IPS-18a (cell line): ENCODE data around the gene NXN.
A peak's percentile ranks its signal among the peaks of the same experiment; 100 is the strongest.
"Not testable (repeated sequence)": the region's sequence is repeated elsewhere in the genome, so short reads cannot be mapped to it uniquely, and the experiment has no call there.

Experiments used
- H3K27ac ChIP-seq: one replicate; pipeline ENCODE4 v1.5.1; 2013; ENCODE audit warnings: low read length
- H3K27me3 ChIP-seq: one replicate; pipeline ENCODE4 v1.6.1; 2013; ENCODE audit warnings: mild to moderate bottlenecking, low read length; ENCODE audit not compliant: control insufficient read depth, insufficient read depth
- H3K36me3 ChIP-seq: one replicate; pipeline ENCODE4 v1.6.1; 2013; ENCODE audit warnings: low read depth, low read length; ENCODE audit not compliant: control insufficient read depth
- H3K4me1 ChIP-seq: one replicate; pipeline ENCODE4 v1.6.1; 2013; ENCODE audit warnings: low read depth, low read length; ENCODE audit not compliant: control insufficient read depth
- H3K4me3 ChIP-seq: one replicate; pipeline ENCODE4 v1.5.1; 2013; ENCODE audit warnings: low read length
- H3K9ac ChIP-seq: one replicate; pipeline ENCODE4 v1.6.1; 2013; ENCODE audit warnings: mild to moderate bottlenecking, low read length, moderate library complexity
- H3K9me3 ChIP-seq: one replicate; pipeline ENCODE4 v1.6.1; 2013; ENCODE audit warnings: low read depth, low read length; ENCODE audit not compliant: control insufficient read depth

NXN gene

GRCh38 chr17:962166-962565 is 17.4 kb downstream of the NXN start:
- H3K36me3 ChIP-seq = no peaks in the 10 kb centered on the region
- no peak overlapping the region for H3K9ac ChIP-seq
- peaks cover 32% of the 10 kb centered on the region for H3K4me1 ChIP-seq
- no peaks in the 10 kb centered on the region for H3K27me3 ChIP-seq
- no peaks in the 10 kb centered on the region for H3K9me3 ChIP-seq
- no peak overlapping the region for H3K27ac ChIP-seq
- H3K4me3 ChIP-seq = no peak overlapping the region

GRCh38 chr17:958712-959451 is 20.7 kb downstream of the NXN start:
- no peaks in the 10 kb centered on the region for H3K36me3 ChIP-seq
- H3K27me3 ChIP-seq = no peaks in the 10 kb centered on the region
- H3K9me3 ChIP-seq = no peaks in the 10 kb centered on the region
- H3K27ac ChIP-seq = no peak overlapping the region
- H3K9ac ChIP-seq = no peak overlapping the region
- H3K4me1 ChIP-seq = peaks cover 15% of the 10 kb centered on the region
- H3K4me3 ChIP-seq = no peak overlapping the region

GRCh38 chr17:957856-958421 is 21.6 kb downstream of the NXN start:
- no peaks in the 10 kb centered on the region for H3K27me3 ChIP-seq
- peaks cover 9% of the 10 kb centered on the region for H3K4me1 ChIP-seq
- no peak overlapping the region for H3K4me3 ChIP-seq
- no peaks in the 10 kb centered on the region for H3K36me3 ChIP-seq
- no peaks in the 10 kb centered on the region for H3K9me3 ChIP-seq
- H3K9ac ChIP-seq = no peak overlapping the region
- H3K27ac ChIP-seq = no peak overlapping the region

GRCh38 chr17:956905-957304 is 22.7 kb downstream of the NXN start:
- no peaks in the 10 kb centered on the region for H3K36me3 ChIP-seq
- no peak overlapping the region for H3K4me3 ChIP-seq
- no peak overlapping the region for H3K27ac ChIP-seq
- H3K9ac ChIP-seq = no peak overlapping the region
- H3K27me3 ChIP-seq = no peaks in the 10 kb centered on the region
- H3K4me1 ChIP-seq = peaks cover under 1% of the 10 kb centered on the region
- no peaks in the 10 kb centered on the region for H3K9me3 ChIP-seq

GRCh38 chr17:954431-955164 is 25.0 kb downstream of the NXN start:
- H3K27me3 ChIP-seq = no peaks in the 10 kb centered on the region
- H3K4me3 ChIP-seq = no peak overlapping the region
- no peak overlapping the region for H3K27ac ChIP-seq
- H3K9ac ChIP-seq = no peak overlapping the region
- H3K4me1 ChIP-seq = peaks cover 20% of the 10 kb centered on the region
- H3K36me3 ChIP-seq = no peaks in the 10 kb centered on the region
- H3K9me3 ChIP-seq = no peaks in the 10 kb centered on the region

GRCh38 chr17:953767-954166 is 25.8 kb downstream of the NXN start:
- H3K9me3 ChIP-seq = no peaks in the 10 kb centered on the region
- H3K9ac ChIP-seq = no peak overlapping the region
- no peak overlapping the region for H3K27ac ChIP-seq
- H3K4me3 ChIP-seq = no peak overlapping the region
- peaks cover 20% of the 10 kb centered on the region for H3K4me1 ChIP-seq
- H3K27me3 ChIP-seq = no peaks in the 10 kb centered on the region
- H3K36me3 ChIP-seq = no peaks in the 10 kb centered on the region

- not testable (repeated sequence) for H3K36me3 ChIP-seq, H3K4me3 ChIP-seq, H3K27ac ChIP-seq, H3K27me3 ChIP-seq, H3K9me3 ChIP-seq, H3K9ac ChIP-seq
- H3K4me1 ChIP-seq = peaks cover 20% of the 10 kb centered on the region
Observed at GRCh38 chr17:952592-952991, 27.0 kb downstream of the NXN start.

- Histone ChIP-seq H3K4me1 (peaks cover 20% of the 10 kb centered on the region), H3K9ac (peak overlapping the region; percentile 79), H3K9me3 (no peaks in the 10 kb centered on the region), H3K27me3 (no peaks in the 10 kb centered on the region), H3K27ac (peak overlapping the region; percentile 89), H3K4me3 (peak overlapping the region; percentile 37), H3K36me3 (no peaks in the 10 kb centered on the region)
Observed at GRCh38 chr17:951325-952132, 28.0 kb downstream of the NXN start.

GRCh38 chr17:949623-950303 is 29.8 kb downstream of the NXN start:
- Histone ChIP-seq H3K36me3 (no peaks in the 10 kb centered on the region), H3K4me1 (peaks cover 20% of the 10 kb centered on the region), H3K9me3 (no peaks in the 10 kb centered on the region), H3K9ac (peak overlapping the region; percentile 53), H3K27ac (peak overlapping the region; percentile 83), H3K27me3 (no peaks in the 10 kb centered on the region), H3K4me3 (peak overlapping the region; percentile 24)

- Histone ChIP-seq H3K27me3 (no peaks in the 10 kb centered on the region), H3K9ac (no peak overlapping the region), H3K4me1 (peaks cover 24% of the 10 kb centered on the region), H3K36me3 (no peaks in the 10 kb centered on the region), H3K4me3 (no peak overlapping the region), H3K9me3 (no peaks in the 10 kb centered on the region), H3K27ac (no peak overlapping the region)
Observed at GRCh38 chr17:948284-948852, 31.2 kb downstream of the NXN start.
